NCI-H748 (cell line): ENCODE results near the gene LEKR1.

Experiments
- DNase-seq: peaks from one replicate; lab custom pipeline; 2025; ENCODE audit not compliant: unreplicated experiment; lab: John Stamatoyannopoulos, UW

LEKR1 gene

DNA sequence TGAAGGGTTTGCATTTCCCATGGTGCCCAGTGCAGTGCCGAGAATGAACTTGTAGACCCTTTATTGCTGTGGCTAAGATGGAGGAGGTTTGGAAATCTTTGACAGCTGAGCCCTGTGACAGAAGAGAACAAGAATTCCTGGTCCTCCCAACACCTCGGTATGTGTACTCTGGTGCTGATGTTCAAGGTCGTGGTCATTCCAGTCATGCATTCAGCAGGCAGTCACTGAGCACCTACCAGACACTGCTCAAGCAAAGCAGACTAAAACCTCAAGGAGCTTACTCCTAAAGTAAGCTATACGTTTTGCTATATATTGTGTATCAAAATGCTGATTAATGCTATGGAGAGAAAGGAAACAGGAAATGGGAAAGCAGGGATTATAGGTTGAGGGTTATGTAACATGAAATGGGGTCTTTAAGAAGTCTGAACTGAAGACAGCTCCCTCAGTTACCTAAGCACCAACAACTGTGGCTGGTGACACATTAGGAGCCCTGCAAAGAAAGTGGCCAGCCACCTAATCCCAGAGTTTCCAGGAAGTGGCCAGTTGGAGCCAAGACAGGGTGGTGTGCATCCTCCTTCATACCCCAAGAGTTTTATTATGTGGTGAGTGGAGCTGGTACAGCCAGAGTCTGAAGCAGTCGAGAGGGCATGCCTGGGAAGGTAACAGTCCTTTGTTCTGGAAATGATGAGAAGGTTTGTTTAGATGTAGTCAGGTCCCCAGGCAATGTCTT lies 268.8 kb downstream of the LEKR1 start:
- DNase-seq: no peak
